ENCODE results near the gene NPFFR1. TPM values are rescaled to one million over a fixed set of nuclear protein-coding genes. Genes with fewer than 3 reads are reported as not detected.

Gene NPFFR1
- total and polyA plus RNA-seq, 2 experiments from 2014 or later, result not detected

GRCh38 chr10:70281609-70282008, 2.2 kb downstream of the NPFFR1 start:
- no peaks in the 10 kb centered on the region for H3K9me3 ChIP-seq (ENCODE audit: low read depth)
- no peak overlapping the region for H3K4me2 ChIP-seq
- H3K36me3 ChIP-seq (replicated peaks; ENCODE audit: insufficient read depth, low read depth), result no peaks in the 10 kb centered on the region
- no peak overlapping the region for H3K4me3 ChIP-seq
- H2AFZ ChIP-seq, result no peak overlapping the region
- H3K27me3 ChIP-seq, result peaks cover 60% of the 10 kb centered on the region
- peaks cover 4% of the 10 kb centered on the region for H3K4me1 ChIP-seq (ENCODE audit: insufficient read depth)
- H3K79me2 ChIP-seq, result no peaks in the 10 kb centered on the region
- WGBS (ENCODE audit: low lambda C conversion rate, missing lambda C conversion rate), result 79% methylated on average over 1 of the region's 1 CpG
- no peaks in the 10 kb centered on the region for H4K20me1 ChIP-seq (ENCODE audit: insufficient read depth, poor library complexity, severe bottlenecking)
- no peaks in the 10 kb centered on the region for H3K9me2 ChIP-seq (replicated peaks; ENCODE audit: insufficient read depth)
- no peak overlapping the region for H3K27ac ChIP-seq
- DNase-seq (ENCODE audit: low spot score), result no peak
- TF ChIP-seq CTCF (IDR thresholded peaks at IDR 0.05; ENCODE audit: poor library complexity) (no peak), EZH2phosphoT487 (IDR thresholded peaks at IDR 0.05; ENCODE audit: low read depth, severe bottlenecking, unreplicated experiment) (no peak), EZH2 (IDR thresholded peaks at IDR 0.05; ENCODE audit: borderline replicate concordance) (no peak)

GRCh38 chr10:70280099-70280498, 3.7 kb downstream of the NPFFR1 start:
- no peak overlapping the region for H3K4me2 ChIP-seq
- H3K79me2 ChIP-seq, result no peaks in the 10 kb centered on the region
- no peaks in the 10 kb centered on the region for H3K36me3 ChIP-seq (replicated peaks; ENCODE audit: insufficient read depth, low read depth)
- TF ChIP-seq CTCF (IDR thresholded peaks at IDR 0.05; ENCODE audit: poor library complexity), result no peak
- no peak for TF ChIP-seq EZH2 (IDR thresholded peaks at IDR 0.05; ENCODE audit: borderline replicate concordance)
- H3K4me1 ChIP-seq (ENCODE audit: insufficient read depth), result peaks cover 4% of the 10 kb centered on the region
- 95% methylated on average over 6 of the region's 6 CpGs for WGBS (ENCODE audit: low lambda C conversion rate, missing lambda C conversion rate)
- H2AFZ ChIP-seq, result no peak overlapping the region
- H3K4me3 ChIP-seq, result no peak overlapping the region
- H3K9me2 ChIP-seq (replicated peaks; ENCODE audit: insufficient read depth), result no peaks in the 10 kb centered on the region
- DNase-seq (ENCODE audit: low spot score), result no peak
- no peaks in the 10 kb centered on the region for H4K20me1 ChIP-seq (ENCODE audit: insufficient read depth, poor library complexity, severe bottlenecking)
- H3K27ac ChIP-seq, result no peak overlapping the region
- no peaks in the 10 kb centered on the region for H3K9me3 ChIP-seq (ENCODE audit: low read depth)
- H3K27me3 ChIP-seq, result peaks cover 52% of the 10 kb centered on the region

GRCh38 chr10:70277396-70278030, 6.3 kb downstream of the NPFFR1 start:
- Histone ChIP-seq H3K27me3 (peaks cover 26% of the 10 kb centered on the region), H3K36me3 (replicated peaks; ENCODE audit: insufficient read depth, low read depth) (no peaks in the 10 kb centered on the region), H3K9me3 (ENCODE audit: low read depth) (no peaks in the 10 kb centered on the region), H3K4me2 (no peak overlapping the region), H3K4me1 (ENCODE audit: insufficient read depth) (no peaks in the 10 kb centered on the region), H2AFZ (no peak overlapping the region), H3K9me2 (replicated peaks; ENCODE audit: insufficient read depth) (no peaks in the 10 kb centered on the region), H4K20me1 (ENCODE audit: insufficient read depth, poor library complexity, severe bottlenecking) (no peaks in the 10 kb centered on the region), H3K79me2 (no peaks in the 10 kb centered on the region), H3K4me3 (no peak overlapping the region), H3K27ac (no peak overlapping the region)
- TF ChIP-seq EZH2 (IDR thresholded peaks at IDR 0.05; ENCODE audit: borderline replicate concordance), result no peak
- TF ChIP-seq EZH2phosphoT487 (IDR thresholded peaks at IDR 0.05; ENCODE audit: low read depth, severe bottlenecking, unreplicated experiment), result no peak
- TF ChIP-seq CTCF (IDR thresholded peaks at IDR 0.05; ENCODE audit: poor library complexity), result no peak
- 89% methylated on average over 3 of the region's 3 CpGs for WGBS (ENCODE audit: low lambda C conversion rate, missing lambda C conversion rate)
- DNase-seq (ENCODE audit: low spot score), result no peak
